ENCODE measurements around the gene TMEM135. TPM values are rescaled to one million over a fixed set of nuclear protein-coding genes. Genes with fewer than 3 reads are reported as not detected.

The TMEM135 gene
- total RNA-seq, 4 donors from 2014 or later: 13.1 to 123 (median 19.1) TPM

DNA sequence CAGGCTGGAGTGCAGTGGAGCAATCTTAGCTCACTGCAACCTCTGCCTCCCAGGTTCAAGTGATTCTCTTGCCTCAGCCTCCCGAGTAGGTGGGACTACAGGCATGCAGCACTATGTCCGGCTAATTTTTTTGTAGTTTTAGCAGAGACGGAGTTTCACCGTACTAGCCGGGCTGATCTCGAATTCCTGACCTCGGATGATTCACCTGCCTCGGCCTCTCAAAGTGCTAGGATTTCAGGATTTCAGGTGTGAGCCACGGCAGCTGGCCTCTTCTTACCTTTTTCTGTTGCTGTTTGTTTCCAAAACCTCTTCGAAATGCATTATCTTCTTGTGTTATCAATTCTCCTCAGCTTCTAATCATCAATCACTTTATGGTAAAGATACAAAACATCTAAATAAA lies 22.1 kb upstream of the TMEM135 start:
- Histone ChIP-seq H3K4me1 (peaks cover 5 to 18% (median 10%) of the 10 kb centered on the region in 4 donors), H3K27me3 (no peaks in the 10 kb centered on the region), H3K27ac (no peak overlapping the region), H3K9me3 (no peaks in the 10 kb centered on the region), H3K36me3 (no peaks in the 10 kb centered on the region), H3K4me3 (no peak overlapping the region)
- in situ Hi-C loops (cut with MboI; ENCODE audit: low pct_ligation_motif_present in 1 of 4, low pct_unique_long_range_greater_than_20kb in 1 of 4, low sequenced_read_pairs in 3 of 4) (no loop called here), intact Hi-C loops (cut with DNase I; ENCODE audit: low total_unique reads) (no loop called here)
- TF ChIP-seq, protein P1, sequence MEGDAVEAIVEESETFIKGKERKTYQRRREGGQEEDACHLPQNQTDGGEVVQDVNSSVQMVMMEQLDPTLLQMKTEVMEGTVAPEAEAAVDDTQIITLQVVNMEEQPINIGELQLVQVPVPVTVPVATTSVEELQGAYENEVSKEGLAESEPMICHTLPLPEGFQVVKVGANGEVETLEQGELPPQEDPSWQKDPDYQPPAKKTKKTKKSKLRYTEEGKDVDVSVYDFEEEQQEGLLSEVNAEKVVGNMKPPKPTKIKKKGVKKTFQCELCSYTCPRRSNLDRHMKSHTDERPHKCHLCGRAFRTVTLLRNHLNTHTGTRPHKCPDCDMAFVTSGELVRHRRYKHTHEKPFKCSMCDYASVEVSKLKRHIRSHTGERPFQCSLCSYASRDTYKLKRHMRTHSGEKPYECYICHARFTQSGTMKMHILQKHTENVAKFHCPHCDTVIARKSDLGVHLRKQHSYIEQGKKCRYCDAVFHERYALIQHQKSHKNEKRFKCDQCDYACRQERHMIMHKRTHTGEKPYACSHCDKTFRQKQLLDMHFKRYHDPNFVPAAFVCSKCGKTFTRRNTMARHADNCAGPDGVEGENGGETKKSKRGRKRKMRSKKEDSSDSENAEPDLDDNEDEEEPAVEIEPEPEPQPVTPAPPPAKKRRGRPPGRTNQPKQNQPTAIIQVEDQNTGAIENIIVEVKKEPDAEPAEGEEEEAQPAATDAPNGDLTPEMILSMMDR (IDR thresholded peaks at IDR 0.05): no peak
- TF ChIP-seq EP300 (IDR thresholded peaks at IDR 0.05; ENCODE audit: low read depth): no peak
- TF ChIP-seq POLR2AphosphoS5 (IDR thresholded peaks at IDR 0.05): no peak
- TF ChIP-seq POLR2A (IDR thresholded peaks at IDR 0.05): no peak
- 87 to 90% methylated on average over 10 of the region's 10 CpGs for WGBS, 2 donors (ENCODE audit: low coverage in 1 of 2)
- DNase-seq: no peak

DNA sequence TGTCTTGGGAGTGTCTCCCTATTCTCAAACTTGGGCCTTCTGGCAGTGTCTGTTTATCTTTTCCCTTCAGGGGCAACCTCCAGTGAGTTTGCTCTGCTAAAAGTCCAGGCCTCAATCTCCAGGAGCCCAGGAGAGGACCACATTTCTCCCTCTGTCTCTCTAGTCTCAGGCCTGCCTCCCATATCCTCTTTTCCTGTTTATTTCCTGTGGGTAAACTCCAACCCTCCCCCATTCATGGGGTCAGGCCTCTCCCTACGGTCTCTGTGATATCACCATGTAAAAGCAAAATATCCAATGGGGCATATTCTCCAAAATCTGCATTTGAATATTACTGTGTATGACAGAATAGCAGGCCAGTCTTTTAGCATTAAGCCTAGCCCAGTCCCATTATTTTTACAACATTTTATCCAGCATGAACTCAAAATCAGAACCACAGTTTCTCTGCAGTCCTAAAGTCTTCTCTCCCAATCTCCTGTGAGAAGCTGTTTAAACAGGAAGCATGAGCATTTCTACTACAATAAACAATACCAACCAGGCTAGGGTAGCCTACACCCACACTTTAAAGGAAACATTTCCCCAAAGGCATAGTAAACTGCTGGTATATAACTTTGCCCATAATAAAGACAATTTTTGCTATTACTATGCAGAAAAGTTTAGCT lies 18.0 kb upstream of the TMEM135 start:
- 35 to 43% methylated on average over 1 of the region's 1 CpG for WGBS, 2 donors (ENCODE audit: low coverage in 1 of 2)

DNA sequence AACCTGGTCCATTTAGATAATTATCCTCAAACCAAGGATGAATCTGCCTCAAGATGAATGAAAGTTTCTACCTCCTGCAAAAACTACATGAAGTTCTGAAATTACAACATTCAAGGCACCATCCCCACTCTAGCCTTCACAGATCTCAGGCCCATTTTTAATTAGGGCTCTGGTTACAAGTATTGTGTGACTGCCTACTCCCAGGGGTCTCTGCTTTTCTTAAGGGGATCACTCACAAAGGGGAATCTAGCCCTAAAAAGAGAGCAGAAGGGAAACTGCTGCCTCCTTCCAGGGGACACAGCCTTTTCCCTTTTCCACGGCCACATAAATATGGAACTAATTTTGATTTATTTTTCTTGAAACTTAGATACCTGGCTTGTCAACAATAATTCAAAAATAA lies 17.4 kb upstream of the TMEM135 start:
- in situ Hi-C loops (cut with MboI; ENCODE audit: low pct_ligation_motif_present in 1 of 4, low pct_unique_long_range_greater_than_20kb in 1 of 4, low sequenced_read_pairs in 3 of 4) (no loop called here), intact Hi-C loops (cut with DNase I; ENCODE audit: low total_unique reads) (no loop called here)
- Histone ChIP-seq H3K27ac (no peak overlapping the region), H3K36me3 (no peaks in the 10 kb centered on the region), H3K4me1 (peaks cover 0 to 11% (median 8%) of the 10 kb centered on the region in 4 donors), H3K4me3 (no peak overlapping the region), H3K9me3 (no peaks in the 10 kb centered on the region), H3K27me3 (no peaks in the 10 kb centered on the region)
- TF ChIP-seq POLR2AphosphoS5 (IDR thresholded peaks at IDR 0.05): no peak
- TF ChIP-seq, protein P1 (IDR thresholded peaks at IDR 0.05): no peak
- TF ChIP-seq POLR2A (IDR thresholded peaks at IDR 0.05): no peak
- no peak for TF ChIP-seq EP300 (IDR thresholded peaks at IDR 0.05; ENCODE audit: low read depth)
- DNase-seq: no peak
- WGBS, 2 donors (ENCODE audit: low coverage in 1 of 2): 86 to 100% methylated on average over 1 of the region's 1 CpG

More for the DNA sequence above, 18.0 kb upstream of the TMEM135 start:
- Histone ChIP-seq H3K4me3 (no peak overlapping the region), H3K27me3 (no peaks in the 10 kb centered on the region), H3K4me1 (peaks cover 0 to 11% (median 8%) of the 10 kb centered on the region in 4 donors), H3K36me3 (no peaks in the 10 kb centered on the region), H3K27ac (peak overlapping the region in 1 of 4 donors; percentile 25), H3K9me3 (no peaks in the 10 kb centered on the region)
- intact Hi-C loops (cut with DNase I; ENCODE audit: low total_unique reads) (no loop called here), in situ Hi-C loops (cut with MboI; ENCODE audit: low pct_ligation_motif_present in 1 of 4, low pct_unique_long_range_greater_than_20kb in 1 of 4, low sequenced_read_pairs in 3 of 4) (no loop called here)
- TF ChIP-seq, protein P1 (IDR thresholded peaks at IDR 0.05): no peak
- TF ChIP-seq EP300 (IDR thresholded peaks at IDR 0.05; ENCODE audit: low read depth): no peak
- TF ChIP-seq POLR2A (IDR thresholded peaks at IDR 0.05): no peak
- TF ChIP-seq POLR2AphosphoS5 (IDR thresholded peaks at IDR 0.05): no peak
- DNase-seq: no peak

GRCh38 chr11:87020764-87021365 lies 16.9 kb upstream of the TMEM135 start:
- intact Hi-C loops (cut with DNase I; ENCODE audit: low total_unique reads) (no loop called here), in situ Hi-C loops (cut with MboI; ENCODE audit: low pct_ligation_motif_present in 1 of 4, low pct_unique_long_range_greater_than_20kb in 1 of 4, low sequenced_read_pairs in 3 of 4) (no loop called here)
- H3K27me3 ChIP-seq: no peaks in the 10 kb centered on the region
- no peak overlapping the region for H3K27ac ChIP-seq
- H3K4me1 ChIP-seq: peaks cover 0 to 11% (median 8%) of the 10 kb centered on the region in 4 donors
- 82 to 92% methylated on average over 3 of the region's 3 CpGs for WGBS, 2 donors (ENCODE audit: low coverage in 1 of 2)
- H3K9me3 ChIP-seq: no peaks in the 10 kb centered on the region
- TF ChIP-seq, protein P1 (IDR thresholded peaks at IDR 0.05): no peak
- TF ChIP-seq POLR2A (IDR thresholded peaks at IDR 0.05): no peak
- TF ChIP-seq EP300 (IDR thresholded peaks at IDR 0.05; ENCODE audit: low read depth): no peak
- TF ChIP-seq POLR2AphosphoS5 (IDR thresholded peaks at IDR 0.05): no peak
- no peak overlapping the region for H3K4me3 ChIP-seq
- DNase-seq: no peak
- no peaks in the 10 kb centered on the region for H3K36me3 ChIP-seq

All from transverse colon (tissue), 4 donors.